Astrocyte of the cerebellum (primary cell): Measurements from ENCODE around the gene RNASE8.

Experiments
- DNase-seq: peaks from one replicate; pipeline ENCODE4 v3.0.0-alpha.2; 2011; ENCODE audit warnings: low read depth
- H3K4me3 ChIP-seq: 2 replicates; pipeline ENCODE4 v1.5.1; 2011; ENCODE audit warnings: mild to moderate bottlenecking, low read depth, low read length, moderate library complexity
- CTCF ChIP-seq: IDR thresholded peaks from 2 replicates; pipeline ENCODE4 v1.5.1; 2012; ENCODE audit warnings: low read length, low read depth, moderate library complexity, mild to moderate bottlenecking; ENCODE audit errors: missing control alignments
- in situ Hi-C: cut with HindIII; loops from 2 replicates; pipeline ENCODE4 v1.10.0; 2017; ENCODE audit warnings: low sequenced_read_pairs

Gene RNASE8

GRCh38 chr14:21069388-21070082, 11.9 kb downstream of the RNASE8 start:
- TF ChIP-seq CTCF, result no peak
- peak overlapping the region; percentile 90 for H3K4me3 ChIP-seq
- no peak for DNase-seq
- in situ Hi-C loops, result no loop called here

DNA sequence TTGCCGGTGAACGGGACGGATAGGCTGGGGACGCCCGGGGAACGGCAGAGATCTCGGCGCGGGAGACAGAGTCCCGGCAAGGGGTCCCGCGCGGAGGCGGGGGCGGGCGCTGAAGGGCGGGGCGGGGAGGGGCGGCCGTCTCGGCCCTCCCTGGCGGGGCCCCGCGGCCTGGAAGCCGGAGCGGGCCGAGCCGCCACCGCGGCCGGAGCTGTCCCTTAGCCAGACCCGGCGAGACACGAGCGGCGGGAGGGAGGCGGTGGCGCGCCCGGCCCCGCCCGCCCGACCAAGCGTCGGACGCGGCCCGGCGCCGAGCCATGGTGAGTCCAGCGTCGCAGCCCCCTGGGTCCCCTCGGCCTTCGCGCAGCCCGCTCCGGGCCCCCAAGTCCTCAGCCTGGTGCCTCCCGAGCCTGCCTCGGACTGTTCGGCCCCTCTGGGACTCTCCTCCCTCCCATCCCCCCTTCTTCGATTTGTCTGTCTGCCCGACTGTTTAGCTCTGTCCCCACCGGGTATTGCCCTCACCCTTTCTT, 12.5 kb downstream of the RNASE8 start, which contains the start of gene ARHGEF40:
ARHGEF40 (plus strand) TSS at position 222 of the 527 bp plus-strand sequence; CDS start at position 315, 93 bp downstream.
- DNase-seq, result no peak
- in situ Hi-C loops, result no loop called here

DNA sequence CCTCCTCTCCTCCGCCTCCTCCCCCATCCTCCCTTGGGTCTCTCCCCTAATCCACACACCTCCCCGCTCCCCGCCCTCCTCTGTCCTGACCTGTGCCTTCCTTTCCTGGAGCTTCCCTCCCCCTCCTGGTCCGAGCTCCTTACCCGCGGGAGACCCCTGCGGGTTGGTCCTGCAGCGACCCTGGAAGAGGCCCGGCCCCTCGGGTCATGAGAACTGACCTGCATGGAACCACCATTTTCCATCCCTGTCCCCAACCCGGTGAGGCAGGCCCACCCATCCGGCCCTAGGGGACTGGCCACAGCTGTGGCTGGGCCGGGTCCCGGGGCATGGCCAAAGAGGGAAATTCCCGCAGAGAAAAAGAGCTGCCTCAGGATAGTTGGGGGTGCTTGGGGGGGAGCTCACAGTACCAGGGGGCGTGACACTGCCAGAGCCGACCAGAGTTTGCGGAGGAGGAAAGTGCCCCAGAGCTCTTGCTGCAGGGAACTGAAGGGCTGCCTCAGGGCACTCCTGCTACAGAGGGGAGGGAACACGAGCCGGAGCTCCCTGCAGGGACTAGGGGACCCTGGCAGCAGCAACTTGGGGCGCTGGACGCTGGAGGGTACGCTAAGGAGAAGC, 13.1 kb downstream of the RNASE8 start:
- no peak for TF ChIP-seq CTCF
- no peak for DNase-seq
- in situ Hi-C loops, result no loop called here

More for the DNA sequence above, 12.5 kb downstream of the RNASE8 start, which contains the start of gene ARHGEF40:
- no peak for TF ChIP-seq CTCF
- H3K4me3 ChIP-seq, result peak within 1 kb of the TSS; percentile 90

DNA sequence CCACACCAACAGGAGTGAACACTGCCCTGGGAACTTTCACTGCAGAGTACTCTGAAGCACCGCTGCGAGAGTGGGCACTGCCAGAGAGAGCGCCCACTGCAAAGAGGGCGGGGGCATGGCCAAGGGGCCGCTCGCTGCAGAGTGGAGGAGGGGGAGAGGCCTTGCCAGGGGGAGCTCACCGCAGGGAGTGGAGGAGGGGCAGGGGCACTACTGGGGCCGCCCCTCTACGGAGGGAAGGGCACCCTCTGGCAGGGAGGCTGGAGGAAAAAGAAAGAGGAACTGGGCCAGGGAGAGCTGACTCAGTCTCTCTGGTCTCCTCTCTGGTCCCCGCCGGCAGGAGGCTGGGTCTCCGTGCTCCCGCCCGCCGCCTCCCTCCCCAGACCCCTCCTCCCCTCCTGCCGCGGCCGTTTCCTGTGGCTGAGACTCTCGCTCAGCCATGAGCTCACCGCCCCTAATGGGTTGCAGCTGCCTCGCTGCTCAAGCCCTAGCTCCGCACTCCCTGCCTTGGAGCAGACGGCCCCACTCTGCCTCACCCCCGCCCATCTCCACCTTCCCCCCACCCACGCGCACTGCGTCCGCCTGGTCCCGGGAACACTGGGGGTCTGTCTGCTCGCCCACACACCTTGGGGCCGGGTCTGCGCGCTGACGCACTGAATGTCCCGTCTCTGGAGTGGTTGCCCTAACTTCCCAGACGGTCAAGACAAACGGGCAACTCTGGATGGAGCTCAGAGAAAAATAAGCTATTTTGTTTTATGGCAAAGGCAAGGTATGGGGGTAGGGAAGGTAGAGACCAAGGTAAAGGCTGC, 13.8 kb downstream of the RNASE8 start:
- in situ Hi-C loops, result no loop called here
- no peak for TF ChIP-seq CTCF
- H3K4me3 ChIP-seq, result peak overlapping the region; percentile 90
- peak; percentile 83 for DNase-seq

More for the DNA sequence above, 13.1 kb downstream of the RNASE8 start:
- H3K4me3 ChIP-seq, result peak overlapping the region; percentile 90

- peak overlapping the region; percentile 90 for H3K4me3 ChIP-seq
- no peak for DNase-seq
- TF ChIP-seq CTCF, result peak; percentile 13
- in situ Hi-C loops, result no loop called here
Measured at GRCh38 chr14:21072031-21072473, 14.4 kb downstream of the RNASE8 start.

DNA sequence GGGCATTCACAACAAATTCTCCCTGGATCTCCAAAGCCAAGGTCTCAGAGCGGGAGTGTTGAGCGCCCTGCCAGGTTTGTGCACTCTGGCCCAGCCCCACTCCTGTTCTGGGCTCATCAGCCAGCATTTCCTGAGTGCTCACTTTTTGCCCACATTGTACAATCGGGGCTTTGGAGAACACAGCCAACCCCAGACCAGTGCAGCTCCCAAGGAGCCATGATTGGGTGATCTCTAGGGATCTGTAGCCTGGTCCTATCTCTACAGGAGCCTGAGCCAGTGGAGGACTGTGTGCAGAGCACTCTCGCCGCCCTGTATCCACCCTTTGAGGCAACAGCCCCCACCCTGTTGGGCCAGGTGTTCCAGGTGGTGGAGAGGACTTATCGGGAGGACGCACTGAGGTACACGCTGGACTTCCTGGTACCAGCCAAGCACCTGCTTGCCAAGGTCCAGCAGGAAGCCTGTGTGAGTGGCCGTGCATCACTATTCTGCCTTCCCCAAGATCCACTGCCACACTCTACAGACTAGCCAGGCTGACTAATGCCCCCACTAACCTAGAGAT, 15.2 kb downstream of the RNASE8 start:
- H3K4me3 ChIP-seq, result no peak overlapping the region
- in situ Hi-C loops, result no loop called here
- DNase-seq, result no peak
- TF ChIP-seq CTCF, result no peak
